Measurements from ENCODE around the gene AAMP.
A peak's percentile ranks its signal among the peaks of the same experiment; 100 is the strongest.

The AAMP gene

DNA sequence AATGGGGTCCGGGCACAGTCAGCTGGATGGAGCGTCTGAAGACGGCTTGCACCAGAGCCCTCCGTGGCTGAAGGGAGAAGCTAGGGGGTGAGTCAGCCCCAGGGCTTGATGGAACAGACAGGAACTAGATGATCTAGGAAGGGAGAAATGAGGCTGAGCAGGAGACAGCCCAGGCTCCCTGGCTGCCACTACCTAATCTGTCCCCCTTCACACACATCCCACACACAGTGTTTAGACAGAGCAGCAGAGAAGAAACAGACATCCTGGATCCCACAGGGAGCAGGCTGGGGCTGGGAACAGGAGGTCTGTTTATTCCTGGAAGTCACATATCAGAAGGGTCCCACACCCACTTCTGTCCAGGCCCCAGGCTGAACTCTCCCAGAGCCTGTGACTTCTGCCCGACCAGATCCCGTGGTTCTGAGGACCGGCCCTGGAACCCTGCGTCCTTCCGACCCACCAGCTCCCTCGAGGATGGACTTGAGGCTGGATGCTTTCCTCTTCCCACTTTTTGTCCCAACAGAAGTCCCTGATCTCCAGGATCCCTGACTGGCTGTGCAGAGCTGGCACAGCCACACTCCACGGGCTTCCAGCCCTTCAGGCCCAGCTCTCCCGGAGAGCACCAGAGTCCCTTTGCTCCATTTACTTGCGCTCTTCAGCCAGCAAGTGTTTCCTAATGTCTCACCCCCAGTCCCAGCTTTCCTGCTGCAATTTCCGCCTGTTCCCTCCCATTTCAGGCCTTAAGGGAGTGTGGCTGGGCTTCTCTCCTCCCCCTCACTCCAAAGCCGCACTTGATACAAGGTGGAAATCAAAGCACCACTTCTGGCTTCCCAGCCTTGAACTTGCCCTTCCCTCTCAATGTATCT lies 10.6 kb downstream of the AAMP start:
- H3K4me3 ChIP-seq (ENCODE audit: low read depth, low read length), result no peak overlapping the region
- TF ChIP-seq, protein P1, sequence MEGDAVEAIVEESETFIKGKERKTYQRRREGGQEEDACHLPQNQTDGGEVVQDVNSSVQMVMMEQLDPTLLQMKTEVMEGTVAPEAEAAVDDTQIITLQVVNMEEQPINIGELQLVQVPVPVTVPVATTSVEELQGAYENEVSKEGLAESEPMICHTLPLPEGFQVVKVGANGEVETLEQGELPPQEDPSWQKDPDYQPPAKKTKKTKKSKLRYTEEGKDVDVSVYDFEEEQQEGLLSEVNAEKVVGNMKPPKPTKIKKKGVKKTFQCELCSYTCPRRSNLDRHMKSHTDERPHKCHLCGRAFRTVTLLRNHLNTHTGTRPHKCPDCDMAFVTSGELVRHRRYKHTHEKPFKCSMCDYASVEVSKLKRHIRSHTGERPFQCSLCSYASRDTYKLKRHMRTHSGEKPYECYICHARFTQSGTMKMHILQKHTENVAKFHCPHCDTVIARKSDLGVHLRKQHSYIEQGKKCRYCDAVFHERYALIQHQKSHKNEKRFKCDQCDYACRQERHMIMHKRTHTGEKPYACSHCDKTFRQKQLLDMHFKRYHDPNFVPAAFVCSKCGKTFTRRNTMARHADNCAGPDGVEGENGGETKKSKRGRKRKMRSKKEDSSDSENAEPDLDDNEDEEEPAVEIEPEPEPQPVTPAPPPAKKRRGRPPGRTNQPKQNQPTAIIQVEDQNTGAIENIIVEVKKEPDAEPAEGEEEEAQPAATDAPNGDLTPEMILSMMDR (IDR thresholded peaks at IDR 0.05; ENCODE audit: low read depth, low read length, missing control alignments), result no peak
- DNase-seq (ENCODE audit: low read depth), result no peak
- in situ Hi-C loops (cut with HindIII; ENCODE audit: low sequenced_read_pairs), result no loop called here

- in situ Hi-C loops (cut with HindIII; ENCODE audit: low sequenced_read_pairs), result no loop called here
- no peak overlapping the region for H3K4me3 ChIP-seq (ENCODE audit: low read depth, low read length)
- TF ChIP-seq, protein P1 (IDR thresholded peaks at IDR 0.05; ENCODE audit: low read depth, low read length, missing control alignments), result peak; percentile 62
- DNase-seq (ENCODE audit: low read depth), result no peak
These were observed 12.5 kb downstream of the AAMP start for GRCh38 chr2:218257390-218257981.

- in situ Hi-C loops (cut with HindIII; ENCODE audit: low sequenced_read_pairs), result no loop called here
- TF ChIP-seq, protein P1 (IDR thresholded peaks at IDR 0.05; ENCODE audit: low read depth, low read length, missing control alignments), result no peak
- no peak for DNase-seq (ENCODE audit: low read depth)
- H3K4me3 ChIP-seq (ENCODE audit: low read depth, low read length), result no peak overlapping the region
These were observed 13.2 kb downstream of the AAMP start for GRCh38 chr2:218256612-218257350.

DNA sequence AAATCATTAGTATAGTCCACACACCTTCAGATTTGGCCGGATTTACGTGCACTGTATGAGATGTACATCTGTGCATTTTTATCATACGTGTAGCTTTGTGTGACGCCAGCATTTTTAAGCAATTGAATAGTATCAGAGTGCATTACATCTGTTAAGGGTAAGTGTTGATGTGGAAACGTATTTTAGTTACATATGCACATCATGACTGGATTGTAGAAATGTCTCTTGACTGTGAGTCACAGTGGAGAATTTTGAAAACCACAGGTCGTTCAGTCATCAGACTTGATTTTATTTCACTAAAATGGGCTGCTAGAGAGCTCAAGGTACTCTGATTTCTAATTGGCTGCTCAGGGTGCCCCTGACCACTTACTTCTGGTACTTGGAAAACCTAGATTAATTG lies 14.5 kb downstream of the AAMP start:
- no peak for DNase-seq (ENCODE audit: low read depth)
- in situ Hi-C loops (cut with HindIII; ENCODE audit: low sequenced_read_pairs), result no loop called here
- TF ChIP-seq, protein P1 (IDR thresholded peaks at IDR 0.05; ENCODE audit: low read depth, low read length, missing control alignments), result no peak
- no peak overlapping the region for H3K4me3 ChIP-seq (ENCODE audit: low read depth, low read length)

- TF ChIP-seq, protein P1 (IDR thresholded peaks at IDR 0.05; ENCODE audit: low read depth, low read length, missing control alignments), result no peak
- in situ Hi-C loops (cut with HindIII; ENCODE audit: low sequenced_read_pairs), result no loop called here
- no peak overlapping the region for H3K4me3 ChIP-seq (ENCODE audit: low read depth, low read length)
- no peak for DNase-seq (ENCODE audit: low read depth)
These were observed 16.7 kb downstream of the AAMP start for GRCh38 chr2:218253232-218253625.

DNA sequence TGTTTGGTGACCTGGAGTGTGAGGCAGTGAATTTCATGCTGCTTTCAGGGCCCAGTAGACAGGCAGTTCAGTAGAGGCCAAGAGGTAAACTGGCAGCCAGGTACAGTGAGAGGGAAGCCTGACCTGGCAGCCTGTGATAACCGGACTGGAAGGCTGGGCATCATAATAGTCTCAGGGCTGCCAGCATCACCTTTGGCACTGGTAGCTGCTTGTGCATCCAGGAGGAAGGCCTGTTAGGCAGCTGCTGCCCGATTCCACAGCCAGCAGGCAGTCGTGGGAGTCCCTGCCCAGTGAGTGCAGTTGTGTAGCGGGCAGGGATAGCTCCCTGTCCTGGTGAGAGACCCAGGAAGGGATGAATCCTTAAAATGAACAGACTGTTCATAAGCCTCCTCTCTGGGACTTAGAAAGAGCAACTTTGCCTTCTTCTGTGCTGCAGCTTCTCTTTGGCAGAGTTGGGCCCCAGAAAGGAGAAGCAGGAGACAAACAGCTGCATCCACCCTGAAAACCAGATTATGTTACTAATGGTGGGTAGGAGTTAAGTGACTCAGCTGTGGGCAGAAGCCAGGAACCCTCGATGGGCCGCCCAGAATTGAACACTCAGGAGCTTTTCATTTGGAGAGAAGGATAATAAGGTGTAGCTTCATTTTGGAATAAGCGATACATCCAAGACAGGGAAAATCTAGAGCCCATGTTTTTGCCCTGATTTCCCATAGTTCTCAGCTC lies 17.3 kb downstream of the AAMP start:
- DNase-seq (ENCODE audit: low read depth), result no peak
- TF ChIP-seq, protein P1 (IDR thresholded peaks at IDR 0.05; ENCODE audit: low read depth, low read length, missing control alignments), result no peak
- in situ Hi-C loops (cut with HindIII; ENCODE audit: low sequenced_read_pairs), result no loop called here
- no peak overlapping the region for H3K4me3 ChIP-seq (ENCODE audit: low read depth, low read length)

All from astrocyte of the cerebellum (primary cell).